Loucy (cell line): ENCODE measurements around the gene TOR1AIP1.

Source experiments
- CTCF ChIP-seq: fragments of 200-600 bp; sonication (generic); conservative IDR thresholded peaks from 2 replicates; pipeline ENCODE4 v1.5.1; 2014; ENCODE audit warnings: mild to moderate bottlenecking, antibody characterized with exemption, low read length
- EZH2phosphoT487 ChIP-seq: fragments of 200-600 bp; IDR thresholded peaks from 2 replicates; pipeline ENCODE4 v1.6.1; 2018; ENCODE audit warnings: antibody characterized with exemption, mild to moderate bottlenecking, moderate library complexity, borderline replicate concordance

DNA sequence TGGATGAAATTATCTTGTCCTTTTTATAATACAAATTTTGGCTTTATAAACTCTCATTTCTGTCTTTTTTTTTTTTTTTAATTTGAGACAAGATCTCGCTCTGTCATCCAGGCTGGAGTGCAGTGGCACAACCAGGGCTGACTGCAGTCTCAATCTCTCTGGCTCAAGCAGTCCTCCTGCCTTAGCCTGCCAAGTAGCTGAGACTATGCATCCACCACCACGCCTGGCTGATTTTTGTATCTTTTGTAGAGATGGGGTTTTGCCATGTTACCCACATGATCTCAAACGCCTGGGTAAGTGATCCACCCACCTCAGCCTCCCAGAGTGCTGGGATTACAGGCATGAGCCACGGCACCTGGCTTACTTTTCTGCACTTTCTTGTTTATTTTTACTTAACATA is 7.5 kb downstream of the TOR1AIP1 start:
- TF ChIP-seq CTCF (no peak), EZH2phosphoT487 (no peak)
